Measurements from ENCODE around the gene MAS1L.

GRCh38 chr6:29499704-29500103 lies 11.9 kb upstream of the MAS1L start:
- TF ChIP-seq CTCF (IDR thresholded peaks at IDR 0.05) (no peak), POLR2A (IDR thresholded peaks at IDR 0.05) (no peak)
